HFFc6 (cell line): ENCODE results near the gene SCD. TPM values are rescaled to one million over a fixed set of nuclear protein-coding genes. Genes with fewer than 3 reads are reported as not detected.

Source experiments
- DNase-seq: peaks from one replicate; pipeline ENCODE4 v3.0.0-alpha.2; 2018
- H3K27ac Mint-ChIP-seq: 2 replicates; pipeline ENCODE4 v1.8.0; 2020; ENCODE audit warnings: mild to moderate bottlenecking, mixed read lengths
- H3K27me3 Mint-ChIP-seq: 2 replicates; pipeline ENCODE4 v1.8.0; 2021; ENCODE audit warnings: mild to moderate bottlenecking, moderate library complexity, mixed read lengths; ENCODE audit not compliant: insufficient read depth
- H3K36me3 Mint-ChIP-seq: 2 replicates; pipeline ENCODE4 v1.8.0; 2021; ENCODE audit warnings: low read depth, mixed read lengths
- H3K4me1 Mint-ChIP-seq: 2 replicates; pipeline ENCODE4 v1.8.0; 2020; ENCODE audit warnings: low read depth, mixed read lengths
- H3K4me3 Mint-ChIP-seq: 2 replicates; pipeline ENCODE4 v1.8.0; 2020; ENCODE audit warnings: mild to moderate bottlenecking, moderate library complexity, mixed read lengths
- H3K9me3 Mint-ChIP-seq: 2 replicates; pipeline ENCODE4 v1.8.0; 2020; ENCODE audit warnings: mild to moderate bottlenecking, mixed read lengths
- CTCF ChIP-seq: fragments of 200-600 bp; sonication (generic); IDR thresholded peaks from 2 replicates; pipeline ENCODE4 v1.5.0; 2021; ENCODE audit warnings: antibody characterized with exemption, mild to moderate bottlenecking
- total RNA-seq, 6 experiments: library from RNA; stranded (reverse); fragmentation: NEBNext Ultra II Directional; extraction: Animal tissue kit (Norgen Biotek cat#: 25700); gene quantifications; 2 replicates in 1 of 6; 3 replicates in 5 of 6; pipeline ENCODE4 v1.2.3, GENCODE V29; 2021

SCD gene
- total RNA-seq, 6 experiments from 2014 or later: 11.5 to 16.8 (median 14.9) TPM

- DNase-seq: peak; percentile 11
- TF ChIP-seq CTCF: no peak
- Mint-ChIP-seq H3K4me3 (no peak overlapping the region), H3K9me3 (no peaks in the 10 kb centered on the region), H3K27ac (no peak overlapping the region), H3K36me3 (no peaks in the 10 kb centered on the region), H3K4me1 (peaks cover 14% of the 10 kb centered on the region), H3K27me3 (peaks cover 15% of the 10 kb centered on the region)
Observed at GRCh38 chr10:100307684-100308083, 39.3 kb upstream of the SCD start.

- Mint-ChIP-seq H3K4me1 (peaks cover 14% of the 10 kb centered on the region), H3K9me3 (no peaks in the 10 kb centered on the region), H3K27me3 (peaks cover 22% of the 10 kb centered on the region), H3K27ac (no peak overlapping the region), H3K4me3 (no peak overlapping the region), H3K36me3 (no peaks in the 10 kb centered on the region)
- no peak for TF ChIP-seq CTCF
- DNase-seq: no peak
Observed at GRCh38 chr10:100311298-100311697, 35.7 kb upstream of the SCD start.

- no peak for DNase-seq
- Mint-ChIP-seq H3K4me1 (no peaks in the 10 kb centered on the region), H3K4me3 (no peak overlapping the region), H3K27ac (no peak overlapping the region), H3K9me3 (no peaks in the 10 kb centered on the region), H3K27me3 (peaks cover 35% of the 10 kb centered on the region), H3K36me3 (no peaks in the 10 kb centered on the region)
- no peak for TF ChIP-seq CTCF
Observed at GRCh38 chr10:100315615-100316014, 31.4 kb upstream of the SCD start.

- no peak overlapping the region for H3K4me3 Mint-ChIP-seq
- peaks cover 34% of the 10 kb centered on the region for H3K27me3 Mint-ChIP-seq
- no peak for TF ChIP-seq CTCF
- H3K27ac Mint-ChIP-seq: no peak overlapping the region
- no peaks in the 10 kb centered on the region for H3K9me3 Mint-ChIP-seq
- H3K4me1 Mint-ChIP-seq: no peaks in the 10 kb centered on the region
- DNase-seq: no peak
- H3K36me3 Mint-ChIP-seq: no peaks in the 10 kb centered on the region
Observed at GRCh38 chr10:100318207-100318606, 28.8 kb upstream of the SCD start.

GRCh38 chr10:100319707-100320402 lies 27.2 kb upstream of the SCD start:
- no peak for TF ChIP-seq CTCF
- H3K9me3 Mint-ChIP-seq: no peaks in the 10 kb centered on the region
- H3K27ac Mint-ChIP-seq: no peak overlapping the region
- peaks cover 34% of the 10 kb centered on the region for H3K27me3 Mint-ChIP-seq
- H3K4me3 Mint-ChIP-seq: no peak overlapping the region
- no peak for DNase-seq
- no peaks in the 10 kb centered on the region for H3K4me1 Mint-ChIP-seq
- H3K36me3 Mint-ChIP-seq: no peaks in the 10 kb centered on the region
